HCT116 (cell line): ENCODE measurements around the gene SPTB.

Source experiments
- ATF3 ChIP-seq: IDR thresholded peaks from 2 replicates; pipeline ENCODE4 v1.6.1; 2012
- CTCF ChIP-seq, 3 experiments: fragments of 200-600 bp in 1 of 3; sonication (generic) in 1 of 3; IDR thresholded peaks in 2 of 3; conservative IDR thresholded peaks in 1 of 3; 2 replicates each; pipeline ENCODE4 v1.5.1; 2012 to 2017; ENCODE audit warnings: low read depth in 2 of 3, low read length in 2 of 3, antibody characterized with exemption in 1 of 3, borderline replicate concordance in 1 of 3, control low read depth in 1 of 3, mild to moderate bottlenecking in 1 of 3, mixed read lengths in 1 of 3, mixed run types in 1 of 3, moderate library complexity in 1 of 3; ENCODE audit not compliant: insufficient read depth in 1 of 3
- JUND ChIP-seq: IDR thresholded peaks from 2 replicates; pipeline ENCODE4 v1.6.1; 2012
- MAX ChIP-seq: IDR thresholded peaks from 2 replicates; pipeline ENCODE4 v1.6.1; 2012
- POLR2A ChIP-seq: IDR thresholded peaks from 2 replicates; pipeline ENCODE4 v1.7.0; 2011; ENCODE audit warnings: borderline replicate concordance; ENCODE audit not compliant: insufficient read depth, insufficient read length; ENCODE audit errors: extremely low read depth
- POLR2AphosphoS5 ChIP-seq: IDR thresholded peaks from 2 replicates; pipeline ENCODE4 v1.6.1; 2011; ENCODE audit warnings: mild to moderate bottlenecking, low read depth, low read length, moderate library complexity
- YY1 ChIP-seq: IDR thresholded peaks from 2 replicates; pipeline ENCODE4 v1.6.1; 2011; ENCODE audit warnings: low read length, low read depth, moderate library complexity, mild to moderate bottlenecking; ENCODE audit not compliant: insufficient replicate concordance; ENCODE audit errors: extremely low read depth
- ZBTB33 ChIP-seq: IDR thresholded peaks from 2 replicates; pipeline ENCODE4 v1.6.1; 2011; ENCODE audit warnings: mild to moderate bottlenecking, low read length, moderate library complexity; ENCODE audit not compliant: insufficient replicate concordance; ENCODE audit errors: extremely low read depth
- ZNF274 ChIP-seq: fragments of 200-500 bp; sonication (Bioruptor generic); IDR thresholded peaks from 2 replicates; pipeline ENCODE4 v1.6.1; 2014; ENCODE audit warnings: mild to moderate bottlenecking, low read depth, low read length, inconsistent platforms

- no peak for TF ChIP-seq CTCF (IDR thresholded peaks at IDR 0.05 in 2 of 3, conservative IDR thresholded peaks at IDR 0.05 in 1 of 3; ENCODE audit: borderline replicate concordance in 1 of 3, insufficient read depth in 1 of 3, low read depth in 2 of 3, low read length in 2 of 3)
- no peak for TF ChIP-seq POLR2A
- no peak for TF ChIP-seq JUND
- no peak for TF ChIP-seq MAX
- TF ChIP-seq POLR2AphosphoS5: no peak
- no peak for TF ChIP-seq ZNF274
- TF ChIP-seq ATF3: no peak
- no peak for TF ChIP-seq ZBTB33
- TF ChIP-seq YY1: no peak
Measured at GRCh38 chr14:64741200-64741599, 138.5 kb downstream of the SPTB start.
